Measurements from ENCODE around the gene SP3.

The SP3 gene

GRCh38 chr2:173979751-173980351, 14.7 kb upstream of the SP3 start:
- Histone ChIP-seq H3K4me1 (ENCODE audit: control insufficient read depth, insufficient read depth, low read length) (peaks cover 7% of the 10 kb centered on the region), H3K27me3 (ENCODE audit: control insufficient read depth, insufficient read depth, low read length) (no peaks in the 10 kb centered on the region), H3K9ac (ENCODE audit: low read length) (no peak overlapping the region), H3K4me3 (ENCODE audit: low read length) (no peak overlapping the region), H3K36me3 (ENCODE audit: control insufficient read depth, insufficient read depth, low read length) (no peaks in the 10 kb centered on the region), H3K9me3 (ENCODE audit: control insufficient read depth, low read length) (no peaks in the 10 kb centered on the region)

- peaks cover 3% of the 10 kb centered on the region for H3K4me1 ChIP-seq (ENCODE audit: control insufficient read depth, insufficient read depth, low read length)
- no peaks in the 10 kb centered on the region for H3K27me3 ChIP-seq (ENCODE audit: control insufficient read depth, insufficient read depth, low read length)
- H3K9ac ChIP-seq (ENCODE audit: low read length) = no peak overlapping the region
- no peak overlapping the region for H3K4me3 ChIP-seq (ENCODE audit: low read length)
- no peaks in the 10 kb centered on the region for H3K36me3 ChIP-seq (ENCODE audit: control insufficient read depth, insufficient read depth, low read length)
- H3K9me3 ChIP-seq (ENCODE audit: control insufficient read depth, low read length) = no peaks in the 10 kb centered on the region
Measured at GRCh38 chr2:173978447-173978846, 13.3 kb upstream of the SP3 start.

- H3K9me3 ChIP-seq (ENCODE audit: control insufficient read depth, low read length) = no peaks in the 10 kb centered on the region
- no peak overlapping the region for H3K4me3 ChIP-seq (ENCODE audit: low read length)
- H3K9ac ChIP-seq (ENCODE audit: low read length) = no peak overlapping the region
- no peaks in the 10 kb centered on the region for H3K27me3 ChIP-seq (ENCODE audit: control insufficient read depth, insufficient read depth, low read length)
- no peaks in the 10 kb centered on the region for H3K36me3 ChIP-seq (ENCODE audit: control insufficient read depth, insufficient read depth, low read length)
- H3K4me1 ChIP-seq (ENCODE audit: control insufficient read depth, insufficient read depth, low read length) = no peaks in the 10 kb centered on the region
Measured at GRCh38 chr2:173972636-173973035, 7.5 kb upstream of the SP3 start.

GRCh38 chr2:173972165-173972564, 7.0 kb upstream of the SP3 start:
- Histone ChIP-seq H3K9me3 (ENCODE audit: control insufficient read depth, low read length) (no peaks in the 10 kb centered on the region), H3K4me3 (ENCODE audit: low read length) (no peak overlapping the region), H3K4me1 (ENCODE audit: control insufficient read depth, insufficient read depth, low read length) (no peaks in the 10 kb centered on the region)

GRCh38 chr2:173970516-173970924, 5.3 kb upstream of the SP3 start:
- H3K4me3 ChIP-seq (ENCODE audit: low read length) = no peak overlapping the region
- H3K36me3 ChIP-seq (ENCODE audit: control insufficient read depth, insufficient read depth, low read length) = no peaks in the 10 kb centered on the region
- H3K9me3 ChIP-seq (ENCODE audit: control insufficient read depth, low read length) = no peaks in the 10 kb centered on the region
- H3K27me3 ChIP-seq (ENCODE audit: control insufficient read depth, insufficient read depth, low read length) = no peaks in the 10 kb centered on the region
- H3K9ac ChIP-seq (ENCODE audit: low read length) = no peak overlapping the region
- H3K4me1 ChIP-seq (ENCODE audit: control insufficient read depth, insufficient read depth, low read length) = peaks cover 6% of the 10 kb centered on the region

More at GRCh38 chr2:173972165-173972564, 7.0 kb upstream of the SP3 start:
- no peaks in the 10 kb centered on the region for H3K27me3 ChIP-seq (ENCODE audit: control insufficient read depth, insufficient read depth, low read length)
- H3K9ac ChIP-seq (ENCODE audit: low read length) = no peak overlapping the region
- H3K36me3 ChIP-seq (ENCODE audit: control insufficient read depth, insufficient read depth, low read length) = no peaks in the 10 kb centered on the region

GRCh38 chr2:173969886-173970285, 4.7 kb upstream of the SP3 start:
- Histone ChIP-seq H3K27me3 (ENCODE audit: control insufficient read depth, insufficient read depth, low read length) (no peaks in the 10 kb centered on the region), H3K9me3 (ENCODE audit: control insufficient read depth, low read length) (no peaks in the 10 kb centered on the region), H3K4me3 (ENCODE audit: low read length) (no peak overlapping the region), H3K36me3 (ENCODE audit: control insufficient read depth, insufficient read depth, low read length) (no peaks in the 10 kb centered on the region), H3K9ac (ENCODE audit: low read length) (no peak overlapping the region), H3K4me1 (ENCODE audit: control insufficient read depth, insufficient read depth, low read length) (peaks cover 6% of the 10 kb centered on the region)

GRCh38 chr2:173968551-173968950, 3.4 kb upstream of the SP3 start:
- H3K27me3 ChIP-seq (ENCODE audit: control insufficient read depth, insufficient read depth, low read length) = no peaks in the 10 kb centered on the region
- no peak overlapping the region for H3K9ac ChIP-seq (ENCODE audit: low read length)
- no peaks in the 10 kb centered on the region for H3K36me3 ChIP-seq (ENCODE audit: control insufficient read depth, insufficient read depth, low read length)
- H3K9me3 ChIP-seq (ENCODE audit: control insufficient read depth, low read length) = no peaks in the 10 kb centered on the region
- no peak overlapping the region for H3K4me3 ChIP-seq (ENCODE audit: low read length)
- H3K4me1 ChIP-seq (ENCODE audit: control insufficient read depth, insufficient read depth, low read length) = peaks cover 6% of the 10 kb centered on the region

- Histone ChIP-seq H3K4me1 (ENCODE audit: control insufficient read depth, insufficient read depth, low read length) (peaks cover 9% of the 10 kb centered on the region), H3K27me3 (ENCODE audit: control insufficient read depth, insufficient read depth, low read length) (no peaks in the 10 kb centered on the region), H3K4me3 (ENCODE audit: low read length) (no peak overlapping the region), H3K9me3 (ENCODE audit: control insufficient read depth, low read length) (no peaks in the 10 kb centered on the region), H3K9ac (ENCODE audit: low read length) (peak overlapping the region; percentile 92), H3K36me3 (ENCODE audit: control insufficient read depth, insufficient read depth, low read length) (no peaks in the 10 kb centered on the region)
Measured at GRCh38 chr2:173966274-173967098, 1.3 kb upstream of the SP3 start.

GRCh38 chr2:173964565-173965371, 405 bp downstream of the SP3 start:
- Histone ChIP-seq H3K4me3 (ENCODE audit: low read length) (peak overlapping the region; percentile 76), H3K4me1 (ENCODE audit: control insufficient read depth, insufficient read depth, low read length) (peaks cover 13% of the 10 kb centered on the region), H3K9ac (ENCODE audit: low read length) (peak overlapping the region; percentile 92)

GRCh38 chr2:173963817-173964564, 1.2 kb downstream of the SP3 start:
- Histone ChIP-seq H3K9me3 (ENCODE audit: control insufficient read depth, low read length) (no peaks in the 10 kb centered on the region), H3K4me3 (ENCODE audit: low read length) (no peak overlapping the region), H3K36me3 (ENCODE audit: control insufficient read depth, insufficient read depth, low read length) (no peaks in the 10 kb centered on the region), H3K27me3 (ENCODE audit: control insufficient read depth, insufficient read depth, low read length) (no peaks in the 10 kb centered on the region), H3K4me1 (ENCODE audit: control insufficient read depth, insufficient read depth, low read length) (peaks cover 13% of the 10 kb centered on the region), H3K9ac (ENCODE audit: low read length) (peak overlapping the region; percentile 92)

More at GRCh38 chr2:173964565-173965371, 405 bp downstream of the SP3 start:
- no peaks in the 10 kb centered on the region for H3K27me3 ChIP-seq (ENCODE audit: control insufficient read depth, insufficient read depth, low read length)
- H3K36me3 ChIP-seq (ENCODE audit: control insufficient read depth, insufficient read depth, low read length) = no peaks in the 10 kb centered on the region
- H3K9me3 ChIP-seq (ENCODE audit: control insufficient read depth, low read length) = no peaks in the 10 kb centered on the region

GRCh38 chr2:173963323-173963816, 1.8 kb downstream of the SP3 start:
- H3K36me3 ChIP-seq (ENCODE audit: control insufficient read depth, insufficient read depth, low read length) = no peaks in the 10 kb centered on the region
- H3K4me1 ChIP-seq (ENCODE audit: control insufficient read depth, insufficient read depth, low read length) = peaks cover 13% of the 10 kb centered on the region
- peak overlapping the region; percentile 74 for H3K9ac ChIP-seq (ENCODE audit: low read length)
- peak overlapping the region; percentile 31 for H3K4me3 ChIP-seq (ENCODE audit: low read length)
- no peaks in the 10 kb centered on the region for H3K27me3 ChIP-seq (ENCODE audit: control insufficient read depth, insufficient read depth, low read length)
- H3K9me3 ChIP-seq (ENCODE audit: control insufficient read depth, low read length) = no peaks in the 10 kb centered on the region
